Stimulated activated naive CD8-positive, alpha-beta T cell treated with anti-CD3 and anti-CD28 coated beads, Interleukin-15, Interleukin-2, amounts not matched to agents 100 U/mL and 50 U/mL, for 24 hours (primary cell): ENCODE data around the gene MON1A.
"Not testable (repeated sequence)": the region's sequence is repeated elsewhere in the genome, so short reads cannot be mapped to it uniquely, and the experiment has no call there.

ENCODE experiments used
- ATAC-seq: fragments of 150-1000 bp; cut with Tn5 transposase; one replicate; pipeline ENCODE4 v1.10.0; 2021
- DNase-seq: peaks from one replicate; pipeline ENCODE4 v3.0.0; 2021

The MON1A gene

DNA sequence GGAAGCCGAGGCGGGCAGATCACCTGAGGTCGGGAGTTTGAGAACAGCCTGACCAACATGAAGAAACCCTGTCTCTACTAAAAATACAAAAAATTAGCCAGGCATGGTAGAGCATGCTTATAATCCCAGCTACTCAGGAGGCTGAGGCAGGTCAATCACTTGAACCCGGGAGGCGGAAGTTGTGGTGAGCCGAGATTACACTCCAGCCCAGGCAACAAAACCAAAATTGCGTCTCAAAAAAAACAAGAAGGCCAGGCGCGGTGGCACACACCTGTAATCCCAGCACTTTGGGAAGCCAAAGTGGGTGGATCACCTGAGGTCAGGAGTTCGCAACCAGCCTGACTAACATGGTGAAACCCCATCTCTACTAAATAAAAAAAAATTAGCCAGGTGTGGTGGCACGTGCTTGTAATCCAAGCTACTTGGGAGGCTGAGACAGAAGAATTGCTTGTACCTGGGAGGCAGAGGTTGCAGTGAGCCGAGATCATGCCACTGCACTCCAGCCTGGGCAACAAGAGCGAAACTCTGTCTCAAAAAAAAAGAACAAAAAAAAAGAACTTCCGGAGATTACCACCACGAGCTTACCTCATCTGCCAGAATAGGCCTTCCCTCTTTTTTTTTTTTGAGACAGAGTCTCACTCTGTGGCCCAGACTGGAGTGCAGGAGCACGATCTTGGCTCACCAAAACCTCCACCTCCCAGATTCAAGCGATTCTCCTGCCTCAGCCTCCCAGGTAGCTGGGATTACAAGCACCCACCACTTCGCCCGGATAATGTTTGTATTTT, 11.6 kb downstream of the MON1A start:
- ATAC-seq, DNase-seq: not testable (repeated sequence)

DNA sequence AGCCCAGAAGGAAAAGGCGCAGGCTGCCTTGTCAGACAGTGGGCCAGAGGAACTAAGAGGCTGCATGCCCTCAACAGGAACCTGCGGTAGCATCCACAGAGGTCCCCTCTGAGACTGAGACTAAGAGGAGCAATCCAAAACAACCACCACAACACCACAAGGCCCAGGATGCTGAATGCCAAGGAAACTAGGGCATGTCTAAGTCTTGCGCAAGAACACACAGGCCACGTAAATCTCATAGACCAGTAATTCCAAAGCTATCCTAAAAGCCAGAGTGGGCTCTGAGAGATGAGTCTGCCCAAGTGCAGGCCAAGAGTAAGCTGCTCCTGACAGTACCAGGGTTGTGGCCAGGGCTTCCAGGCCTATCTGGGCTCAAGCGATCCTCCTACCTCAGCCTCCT, 12.9 kb downstream of the MON1A start:
- DNase-seq (no peak), ATAC-seq (no peak)

DNA sequence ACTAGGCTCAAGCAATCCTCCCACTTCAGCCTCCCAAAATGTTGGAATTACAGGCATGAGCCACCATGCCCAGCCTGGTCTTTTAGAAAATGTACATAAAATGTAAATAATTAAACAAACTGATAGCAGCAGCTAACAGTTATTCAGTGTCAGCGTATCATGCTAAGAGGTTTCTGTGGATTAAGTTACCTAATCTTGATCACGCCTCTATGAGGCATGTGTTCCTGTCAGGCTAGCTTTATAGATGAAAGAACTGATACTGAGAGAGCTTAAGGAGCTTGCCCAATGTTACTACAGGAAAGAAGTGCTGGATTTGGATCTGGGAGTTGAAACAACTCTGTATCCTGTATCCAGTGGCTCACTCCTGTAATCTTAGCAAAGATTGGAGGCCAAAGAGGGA, 14.7 kb downstream of the MON1A start:
- ATAC-seq (no peak), DNase-seq (no peak)

DNA sequence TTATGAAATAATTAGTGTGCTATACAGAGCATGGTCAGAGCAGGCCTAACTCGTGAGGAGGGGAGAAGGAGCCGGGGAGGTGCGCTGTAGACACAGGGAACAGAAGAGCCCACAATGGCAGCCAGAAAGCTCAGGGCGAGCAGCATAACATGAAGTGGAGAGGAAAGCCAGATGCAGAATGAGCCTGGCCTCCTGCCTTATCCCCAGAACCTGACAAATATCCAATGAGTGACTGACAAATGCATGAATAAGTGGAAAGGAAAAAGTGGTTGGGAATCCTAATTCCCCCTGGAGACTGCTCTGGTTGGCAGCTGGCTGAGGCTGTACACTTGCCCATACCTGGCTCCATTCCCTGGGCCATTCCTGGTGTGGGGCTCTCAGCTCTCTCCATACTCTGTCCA, 16.7 kb downstream of the MON1A start:
- DNase-seq (no peak), ATAC-seq (no peak)

DNA sequence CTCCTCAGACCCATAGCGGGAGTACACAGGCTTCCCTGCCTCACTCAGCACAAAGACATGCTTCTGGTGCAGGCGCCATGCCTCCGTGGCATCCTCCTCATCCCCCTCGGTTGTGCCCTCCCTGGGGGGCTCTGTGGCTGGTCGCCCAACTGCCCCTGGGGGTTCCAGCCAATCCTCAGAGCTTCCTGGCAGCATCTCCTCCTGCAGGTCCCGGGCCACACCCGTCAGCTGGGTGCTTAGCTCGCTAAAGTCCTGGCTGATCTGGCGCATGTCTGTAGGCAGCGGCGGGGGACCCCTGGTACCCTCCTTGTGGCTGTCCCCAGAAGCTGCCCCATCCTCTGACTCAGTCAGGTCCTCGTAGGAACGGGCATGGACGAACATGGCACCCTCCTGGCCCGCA, 18.0 kb downstream of the MON1A start:
- ATAC-seq (no peak), DNase-seq (no peak)

DNA sequence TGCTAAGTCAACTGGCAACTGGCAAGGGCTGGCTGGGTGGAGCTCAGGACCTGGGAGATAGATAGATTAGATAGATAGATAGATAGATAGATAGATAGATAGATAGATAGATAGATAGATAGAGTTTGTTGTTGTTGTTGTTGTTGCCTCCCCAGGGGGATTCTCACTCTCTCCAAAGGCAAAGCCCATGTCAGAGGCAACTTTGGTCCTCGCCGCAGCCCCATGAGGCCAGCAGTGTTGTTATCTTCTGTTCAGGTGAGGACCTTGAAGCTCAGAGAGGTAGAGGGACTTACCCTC, 18.5 kb downstream of the MON1A start:
- DNase-seq: no peak
- ATAC-seq: no peak

DNA sequence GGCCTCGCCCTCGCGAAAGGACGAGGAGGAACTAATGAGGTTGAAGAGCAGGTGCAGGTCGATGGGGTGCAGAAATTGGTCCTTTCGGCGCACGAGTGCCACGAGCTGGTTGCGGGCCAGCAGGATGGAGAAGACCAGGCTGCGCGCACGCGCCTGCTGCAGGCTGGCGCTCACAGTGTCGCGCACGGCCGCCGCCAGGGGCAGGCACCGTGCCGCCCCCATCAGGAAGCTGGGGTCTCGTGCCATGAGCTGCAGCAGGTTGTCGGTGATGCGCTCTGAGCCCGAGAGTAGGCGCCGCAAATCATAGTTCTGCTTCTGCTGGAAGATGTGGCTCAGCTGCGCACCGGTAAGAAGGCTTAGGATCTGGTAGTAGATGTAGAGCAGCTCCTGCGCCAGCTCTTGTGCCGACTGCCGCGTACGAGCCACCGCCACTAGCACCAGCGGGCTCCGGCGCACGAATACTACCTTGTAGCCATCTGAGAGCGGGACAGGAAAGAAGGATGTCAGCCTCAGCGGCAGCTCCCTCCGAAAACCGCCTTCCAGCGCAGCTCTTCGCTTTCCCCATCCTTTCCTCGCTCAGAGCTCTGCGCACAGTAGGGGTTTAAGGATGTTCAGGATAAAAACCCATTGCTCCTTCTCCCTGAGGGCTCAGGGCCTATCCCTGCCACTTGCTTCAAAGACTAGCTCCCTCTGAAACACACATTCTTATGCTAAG, 19.0 kb downstream of the MON1A start:
- ATAC-seq (no peak), DNase-seq (no peak)

DNA sequence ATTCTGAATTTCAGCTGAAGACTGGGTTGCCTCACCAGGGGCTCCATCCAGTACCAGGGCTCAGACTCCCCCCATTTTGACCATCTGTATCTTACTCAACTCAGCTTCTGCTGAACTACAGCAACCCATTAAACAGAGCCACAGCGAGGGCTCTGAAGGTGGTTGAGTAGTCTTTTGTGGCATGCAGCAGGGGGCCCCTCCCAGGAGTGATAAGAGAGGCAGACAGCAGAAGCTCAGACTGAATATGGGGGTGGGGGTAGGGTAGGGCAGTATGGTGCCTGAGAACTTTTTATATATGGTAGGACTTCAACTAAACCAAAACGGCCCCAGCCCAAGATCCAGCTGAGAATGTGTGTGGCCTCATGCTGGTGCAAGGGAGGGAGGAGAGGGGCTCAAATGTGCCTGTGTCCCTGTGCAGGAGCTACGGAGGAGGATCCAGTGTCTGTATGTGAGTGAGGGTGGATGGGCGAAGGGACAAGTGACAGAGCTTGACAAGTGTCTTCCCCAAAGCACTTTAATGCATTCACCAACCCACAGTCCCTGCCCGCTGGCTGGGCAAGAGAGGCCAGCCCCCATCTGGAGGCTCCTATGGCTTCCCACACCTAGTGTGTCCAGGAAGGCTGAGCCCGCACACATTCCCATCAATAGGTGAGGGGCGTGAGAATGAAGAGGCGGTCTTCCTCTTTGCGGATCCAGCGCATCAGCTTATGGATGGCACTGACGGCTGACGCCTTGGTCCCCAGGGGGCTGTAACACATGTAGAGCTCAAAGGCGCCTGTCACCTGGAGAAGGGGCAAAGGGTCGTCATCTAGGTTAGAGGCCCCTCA, 21.0 kb downstream of the MON1A start:
- no peak for ATAC-seq
- no peak for DNase-seq

DNA sequence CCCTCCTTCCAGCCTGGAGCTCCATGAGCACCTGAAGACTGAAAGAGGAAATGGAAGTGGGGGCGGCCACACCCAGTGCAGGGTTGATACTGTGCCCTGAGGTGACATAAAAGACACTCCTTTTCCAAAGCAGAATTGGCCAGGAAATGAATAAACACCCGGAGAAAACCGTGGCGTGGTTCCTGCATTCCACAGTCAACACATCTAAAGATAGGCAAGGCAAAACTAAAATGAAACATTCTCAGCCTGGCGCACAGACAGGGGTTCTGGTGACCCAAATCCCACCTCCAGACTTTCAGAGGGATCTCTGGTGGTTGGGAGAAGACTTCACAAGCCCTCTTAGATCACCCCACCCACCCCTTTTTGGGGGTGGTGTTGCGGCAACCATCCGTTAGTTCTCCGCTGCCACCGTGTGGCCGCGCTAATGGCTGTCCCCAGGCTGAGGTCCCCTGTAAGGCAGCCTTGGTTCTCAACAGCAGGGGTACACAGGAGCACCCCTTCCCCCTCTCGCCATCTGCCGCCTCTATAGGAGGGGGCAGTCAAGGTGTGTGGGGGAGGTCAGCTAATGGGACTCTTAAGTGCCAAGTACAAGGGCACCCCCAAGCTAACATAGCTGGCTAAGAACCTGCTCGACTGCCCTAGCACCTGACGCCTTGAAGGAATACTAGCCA, 23.4 kb downstream of the MON1A start:
- DNase-seq (peak; percentile 65), ATAC-seq (peak; percentile 54)

DNA sequence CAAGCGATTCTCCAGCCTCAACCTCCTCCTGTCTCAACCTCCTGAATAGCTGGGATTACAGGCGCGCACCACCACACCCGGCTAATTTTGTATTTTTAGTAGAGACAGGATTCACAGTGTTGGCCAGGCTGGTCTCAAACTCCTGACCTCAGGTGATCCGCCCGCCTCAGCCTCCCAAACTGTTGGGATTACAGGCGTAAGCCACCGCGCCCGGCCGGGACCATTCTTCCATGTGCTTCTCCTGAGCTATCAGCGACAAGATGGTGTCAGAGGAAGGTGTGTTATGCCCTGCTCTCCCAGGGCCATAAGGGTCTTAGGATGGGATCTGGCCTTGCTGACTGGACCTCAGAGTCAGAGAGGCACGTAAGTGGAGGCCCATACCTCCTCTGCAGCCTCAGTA, 25.2 kb downstream of the MON1A start:
- DNase-seq, ATAC-seq: not testable (repeated sequence)

DNA sequence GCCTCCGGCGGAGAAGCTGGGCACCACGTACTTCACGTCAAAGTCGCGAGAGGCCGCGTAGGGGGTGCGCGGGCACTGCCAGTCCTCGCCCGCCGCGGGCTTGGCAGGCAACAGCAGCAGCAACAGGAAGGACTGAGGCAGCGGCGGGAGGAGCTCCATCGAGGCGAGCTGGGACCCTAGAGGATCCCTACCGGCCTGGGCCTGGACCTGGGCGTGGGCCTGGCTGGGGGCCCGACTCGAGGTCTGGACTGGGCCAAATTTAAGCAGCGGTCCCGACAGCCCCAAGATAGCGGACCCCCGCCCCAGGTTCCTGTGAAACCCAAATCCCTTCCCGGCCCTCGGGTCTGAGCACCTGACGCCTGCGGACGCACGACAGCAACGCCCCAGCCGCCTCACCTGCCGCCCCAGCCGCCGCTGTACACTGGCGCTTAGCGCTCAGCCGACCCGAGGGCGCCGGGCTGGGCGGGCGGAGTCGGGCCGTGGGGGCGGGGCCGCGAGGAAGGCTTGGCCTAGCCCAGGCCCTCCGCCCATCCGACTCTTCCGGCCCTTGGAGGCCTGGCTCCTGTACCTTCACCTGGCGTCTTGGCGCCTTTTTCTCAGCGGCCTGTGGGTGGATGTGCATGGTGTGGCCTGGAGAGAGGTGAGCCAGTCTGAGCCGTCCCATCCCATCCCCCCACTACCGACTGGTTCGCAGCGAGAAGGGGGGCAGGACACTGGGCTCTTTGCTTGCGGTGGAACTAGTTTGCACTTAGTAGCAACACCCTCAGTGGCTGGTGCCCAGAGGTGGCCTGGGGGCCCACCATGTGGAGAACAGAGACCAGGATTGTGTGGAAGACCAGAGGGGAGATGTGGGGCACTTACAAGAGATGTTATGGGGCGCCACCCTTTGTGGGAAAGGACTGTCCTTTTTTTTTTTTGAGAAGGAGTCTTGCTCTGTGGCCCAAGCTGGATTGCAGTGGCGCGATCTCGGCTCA, 25.9 kb downstream of the MON1A start, which contains the start of gene MST1R:
MST1R (minus strand) TSS at position 423 of the 974 bp plus-strand sequence; CDS start at position 159, 264 bp downstream.
- DNase-seq: peak; percentile 89
- peak; percentile 96 for ATAC-seq

DNA sequence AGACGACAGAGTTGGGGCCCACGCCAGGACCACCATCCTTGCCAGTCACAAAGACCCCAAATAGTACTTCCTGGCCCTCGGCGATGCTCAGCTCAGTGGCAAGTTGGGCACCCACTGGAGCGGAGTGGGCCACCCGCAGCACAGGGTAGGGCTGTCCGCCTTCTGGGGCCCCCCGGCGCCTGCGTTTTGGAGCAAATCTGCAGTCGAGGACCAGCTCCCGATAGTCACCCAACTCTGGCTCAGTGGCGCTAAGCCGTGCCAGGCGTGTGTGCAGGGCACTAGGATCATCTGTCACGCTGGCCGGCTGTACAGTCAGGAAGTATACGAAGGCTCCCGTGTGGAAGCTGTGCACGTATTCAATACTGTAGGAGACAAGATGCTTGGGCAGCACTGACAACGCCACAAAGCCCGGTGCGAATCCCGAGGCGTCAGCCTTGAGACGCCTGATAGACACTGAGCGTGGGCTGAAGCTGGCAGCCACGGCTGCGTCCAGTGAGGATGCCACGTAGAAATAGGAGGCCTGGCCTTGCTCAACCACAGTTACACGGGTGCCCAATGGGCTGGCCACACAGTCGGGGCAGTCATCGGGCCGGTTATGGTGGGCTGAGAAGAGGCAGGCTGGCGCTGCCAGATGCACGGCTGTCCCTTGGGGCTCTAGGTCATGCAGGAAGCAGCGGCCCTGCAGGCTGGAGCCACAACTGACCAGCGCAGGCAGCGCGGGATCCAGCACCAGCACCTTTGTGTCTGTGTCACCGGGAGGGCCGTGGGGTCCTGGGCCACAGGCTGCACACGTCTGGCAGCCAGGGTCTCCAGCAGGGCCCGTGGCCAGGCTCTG, 26.9 kb downstream of the MON1A start:
- DNase-seq (no peak), ATAC-seq (no peak)

DNA sequence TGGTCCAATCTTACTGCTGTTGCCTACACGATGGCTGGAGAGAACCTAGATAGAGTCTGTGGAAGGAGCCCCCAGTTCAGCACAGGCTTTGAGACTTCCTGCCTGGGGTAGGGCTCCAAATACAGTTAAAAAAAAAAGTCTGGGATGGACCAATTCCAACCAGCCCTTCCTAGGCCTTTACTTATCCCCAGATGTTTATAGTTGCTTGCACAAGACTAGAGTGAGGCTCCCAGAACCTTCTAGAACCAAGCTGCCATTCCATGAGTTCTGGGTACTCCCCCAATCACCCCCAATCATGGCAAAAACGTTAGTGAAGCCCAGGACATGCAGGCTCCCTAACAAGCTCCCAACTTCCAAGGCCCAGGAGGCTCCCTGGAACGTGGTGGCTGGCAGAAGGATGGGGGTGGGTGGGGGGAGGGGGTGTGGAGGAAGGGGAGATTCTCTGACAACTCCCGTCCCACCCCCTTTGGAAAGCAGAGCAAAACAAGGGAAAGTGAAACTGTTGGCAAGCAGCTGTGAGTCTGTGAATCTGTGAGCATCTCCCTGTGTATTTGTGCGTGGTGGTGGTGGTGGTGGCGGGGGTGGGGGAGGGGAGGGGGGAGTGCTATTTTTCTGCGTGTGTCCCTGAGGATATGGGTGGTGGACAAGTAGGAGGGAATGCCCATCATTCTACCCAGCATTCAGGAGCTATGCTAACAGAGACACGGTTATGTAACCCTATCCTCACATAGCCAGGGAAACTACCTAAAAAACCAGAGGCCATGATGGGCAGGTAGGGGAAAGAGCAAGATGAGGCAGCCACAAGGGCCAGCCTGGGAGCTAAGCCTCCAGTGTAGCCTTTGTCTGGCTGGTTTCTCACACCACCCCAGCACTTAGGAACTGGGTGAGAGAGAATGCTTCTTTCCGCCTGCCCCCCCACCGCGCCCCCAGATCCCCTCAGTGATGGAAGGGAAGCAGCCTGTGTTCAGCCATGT, 28.0 kb downstream of the MON1A start:
- DNase-seq (no peak), ATAC-seq (no peak)

DNA sequence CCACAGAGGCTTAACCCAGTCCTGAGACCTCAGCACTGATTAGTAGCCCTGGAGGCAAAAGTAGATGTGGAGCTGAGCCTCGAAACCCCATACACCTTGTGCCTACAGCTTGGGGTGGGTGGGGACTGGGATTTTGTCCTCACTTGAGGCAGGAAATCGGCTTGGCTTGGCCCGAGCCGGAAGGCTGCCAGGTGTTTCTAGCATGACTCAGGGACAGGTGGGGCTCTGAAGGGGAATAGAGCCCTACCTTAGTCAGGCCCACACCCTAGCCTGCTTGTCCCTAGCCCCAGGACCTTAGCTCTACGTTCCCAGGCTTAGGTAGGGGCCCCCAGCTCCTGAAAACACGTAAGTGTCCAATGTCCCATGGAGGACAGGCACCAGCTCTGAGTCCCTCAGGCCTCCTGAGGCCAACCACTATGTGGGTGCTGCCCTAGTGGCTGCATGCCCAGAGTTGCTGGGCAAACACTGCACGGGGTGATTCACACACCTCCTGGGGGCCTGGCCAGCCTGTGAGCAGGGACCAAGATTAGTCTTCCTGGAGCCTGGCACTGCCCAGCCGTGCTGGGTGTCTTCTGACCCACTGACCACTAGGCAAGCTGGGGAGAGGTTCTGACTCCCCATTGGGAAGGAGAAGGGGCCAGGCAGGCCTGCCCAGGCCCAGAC, 29.0 kb downstream of the MON1A start:
- no peak for DNase-seq
- ATAC-seq: no peak

DNA sequence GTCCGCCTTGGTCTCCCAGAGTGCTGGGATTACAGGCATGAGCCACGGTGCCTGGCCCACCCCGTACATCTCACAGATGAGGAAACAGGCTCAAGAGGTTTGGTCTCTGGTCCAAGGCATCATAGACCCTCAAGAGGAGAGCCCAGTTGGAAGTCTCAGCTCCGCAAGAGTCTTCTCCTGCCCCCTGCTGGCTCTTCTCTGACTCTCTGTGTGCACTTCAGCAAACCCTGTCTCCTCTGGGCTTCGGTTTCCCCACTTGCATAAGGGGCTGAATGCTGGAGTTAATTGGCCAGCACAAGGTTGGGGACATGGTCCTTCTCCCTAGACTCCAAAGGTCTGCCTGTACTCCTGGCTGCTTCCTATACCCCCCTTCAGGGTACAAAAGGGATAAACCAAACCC, 29.8 kb downstream of the MON1A start:
- no peak for ATAC-seq
- peak; percentile 22 for DNase-seq

DNA sequence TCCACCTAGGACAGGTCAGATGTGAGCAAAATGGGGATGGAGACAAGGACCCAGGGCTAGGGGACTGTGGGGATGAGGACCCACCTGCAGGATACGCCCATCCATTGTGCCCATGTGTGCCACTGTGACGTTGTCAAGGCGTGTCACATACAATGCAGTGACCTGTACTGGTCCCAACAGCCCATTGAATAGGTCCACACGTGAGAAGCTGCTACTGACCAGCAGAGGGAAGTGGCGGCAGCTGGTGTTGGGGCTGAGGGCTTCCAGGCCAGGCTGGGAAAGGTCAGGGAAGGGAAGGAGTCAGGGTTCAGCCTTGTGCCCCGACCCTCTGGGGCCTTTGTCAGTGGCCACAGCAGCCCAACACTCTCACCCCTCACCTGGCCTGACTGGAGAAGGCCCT, 30.6 kb downstream of the MON1A start:
- DNase-seq: no peak

DNA sequence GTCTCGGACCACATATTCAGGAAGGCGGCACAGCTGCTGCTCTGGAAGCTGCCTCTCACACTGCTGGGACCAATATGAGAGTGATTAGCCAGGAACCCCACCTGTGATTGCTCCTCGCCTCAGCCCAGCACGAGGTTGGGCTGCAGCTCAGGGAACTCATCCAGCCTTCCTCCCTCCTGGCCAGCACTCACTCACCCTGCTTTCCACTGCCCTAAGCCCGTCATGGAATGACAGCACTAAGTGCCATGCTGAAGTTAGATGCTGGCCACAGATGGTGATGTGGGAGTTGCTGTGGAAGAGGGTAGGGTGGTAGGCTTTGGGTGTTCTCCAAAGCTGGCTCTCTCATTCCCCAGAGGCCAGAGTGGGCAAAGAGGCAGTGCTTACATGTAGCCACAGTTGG, 33.3 kb downstream of the MON1A start:
- ATAC-seq (no peak), DNase-seq (no peak)

More for the DNA sequence above, 30.6 kb downstream of the MON1A start:
- no peak for ATAC-seq

DNA sequence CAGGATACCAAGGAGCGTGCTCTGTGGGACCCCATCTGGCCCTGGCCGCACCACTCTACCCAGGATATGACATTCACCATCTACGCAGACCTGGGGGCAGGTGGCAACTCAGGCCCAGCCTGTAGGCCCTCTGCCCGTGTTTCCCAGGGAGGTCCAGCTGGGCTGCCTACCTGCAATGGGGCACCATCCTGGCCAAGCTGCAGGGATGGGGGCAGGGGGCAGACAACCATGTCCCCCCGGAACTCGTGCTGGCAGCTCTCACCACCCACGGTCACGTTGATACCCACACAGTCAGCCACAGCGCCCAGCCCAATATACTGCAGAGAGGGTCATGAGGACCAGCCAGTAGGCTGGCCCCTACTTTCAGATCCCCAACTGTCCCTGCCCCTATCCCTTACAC, 33.8 kb downstream of the MON1A start:
- DNase-seq: no peak
- ATAC-seq: no peak
